K562 (cell line): ENCODE data around the gene TPCN1. TPM values are rescaled to one million over a fixed set of nuclear protein-coding genes. Genes with fewer than 3 reads are reported as not detected.
A peak's percentile ranks its signal among the peaks of the same experiment; 100 is the strongest.

Experiments
- FOXM1 ChIP-seq, 2 experiments: fragments of 450-650 bp in 1 of 2; sonication (generic) in 1 of 2; formaldehyde crosslinking in 1 of 2; IDR thresholded peaks; 2 replicates each; pipeline versions ENCODE4 v1.6.1 to v1.9.0; 2017 to 2022; ENCODE audit warnings: low read depth in 2 of 2, mild to moderate bottlenecking in 2 of 2, missing genetic modification reagents in 1 of 2, moderate library complexity in 1 of 2
- HDAC2 ChIP-seq: fragments of 450-650 bp; IDR thresholded peaks from 2 replicates; pipeline ENCODE4 v1.6.1; 2016; ENCODE audit warnings: mild to moderate bottlenecking
- RBM25 ChIP-seq: fragments of 200-400 bp; formaldehyde crosslinking; IDR thresholded peaks from 2 replicates; pipeline ENCODE4 v1.6.1; 2018; ENCODE audit warnings: low read length, low read depth, moderate library complexity; ENCODE audit not compliant: severe bottlenecking
- TOE1 ChIP-seq, 2 experiments: fragments of 450-650 bp in 1 of 2; sonication (generic) in 1 of 2; formaldehyde crosslinking in 1 of 2; IDR thresholded peaks; 2 replicates each; pipeline versions ENCODE4 v1.7.1 to v1.8.0; 2016 to 2022; ENCODE audit warnings: borderline replicate concordance in 2 of 2, mild to moderate bottlenecking in 2 of 2, antibody characterized with exemption in 1 of 2, inconsistent platforms in 1 of 2, low read depth in 1 of 2, missing genetic modification reagents in 1 of 2, moderate library complexity in 1 of 2
- ZNF518B ChIP-seq: fragments of 250-450 bp; sonication (Bioruptor Pico); IDR thresholded peaks from 2 replicates; pipeline ENCODE4 v1.5.0; 2021; ENCODE audit warnings: mild to moderate bottlenecking, moderate library complexity
- ZNF75A ChIP-seq: fragments of 450-650 bp; formaldehyde crosslinking; IDR thresholded peaks from 2 replicates; pipeline ENCODE4 v1.4.0; 2020; ENCODE audit warnings: mild to moderate bottlenecking
- polyA plus RNA-seq, 8 experiments: library from polyadenylated mRNA; depleted of rRNA in 4 of 8; stranded (reverse) in 5 of 8; unstranded in 3 of 8; fragments of >200 nt; fragmentation: Nextera tagmentation in 2 of 8; fragmentation: Illumina TruSeq in 1 of 8; extraction: Ambion mirVana in 2 of 8; extraction: Trizol in 1 of 8; gene quantifications; 2 replicates each; pipeline versions ENCODE4 v1.2.1 to v1.2.3, GENCODE V29; 2011 to 2014; ENCODE audit warnings: inconsistent platforms in 1 of 8, missing spikeins in 1 of 8
- total RNA-seq, 7 experiments: library from RNA; depleted of rRNA in 6 of 7; stranded (reverse); fragments of >200 nt in 6 of 7; fragmentation: Illumina TruSeq in 2 of 7; extraction: Trizol in 2 of 7; gene quantifications; 2 replicates each; pipeline versions ENCODE4 v1.2.1 to v1.2.3, GENCODE V29; 2011 to 2021; ENCODE audit warnings: low replicate concordance in 1 of 7

The TPCN1 gene
- total and polyA plus RNA-seq, 9 of the 15 experiments (the other 6 are each of a cell fraction or from before 2014, with no cell fraction given) = 0.80 to 23.8 (median 7.4) TPM

- TF ChIP-seq RBM25 (peak; percentile 73), ZNF75A (no peak), HDAC2 (0 out of 2 replicates have a peak, but pooled peaks have one; percentile 19), FOXM1 (IDR thresholded peaks at IDR 0.05; ENCODE audit: low read depth) (no peak), FOXM1 (CRISPR knock-in tag; IDR thresholded peaks at IDR 0.05; ENCODE audit: low read depth) (no peak), ZNF518B (CRISPR knock-in tag) (no peak), TOE1 (IDR thresholded peaks at IDR 0.05; ENCODE audit: borderline replicate concordance) (no peak), TOE1 (CRISPR knock-in tag; IDR thresholded peaks at IDR 0.05; ENCODE audit: borderline replicate concordance, low read depth) (no peak)
These were observed 108.6 kb downstream of the TPCN1 start (continued) for GRCh38 chr12:113329791-113330417.
